DND-41 (cell line): Measurements from ENCODE around the gene MEAK7.

Experiments
- EZH2 ChIP-seq: IDR thresholded peaks from 3 replicates; pipeline ENCODE4 v1.6.1; 2012; ENCODE audit warnings: borderline replicate concordance, low read depth, mild to moderate bottlenecking, moderate library complexity, low read length, inconsistent platforms; ENCODE audit not compliant: severe bottlenecking
- TF ChIP-seq, protein P1 (sequence below): IDR thresholded peaks from 2 replicates; pipeline ENCODE4 v1.5.1; 2012; ENCODE audit warnings: borderline replicate concordance, low read length, moderate library complexity, mild to moderate bottlenecking; ENCODE audit not compliant: poor library complexity, severe bottlenecking; ENCODE audit errors: extremely low read depth

DNA sequence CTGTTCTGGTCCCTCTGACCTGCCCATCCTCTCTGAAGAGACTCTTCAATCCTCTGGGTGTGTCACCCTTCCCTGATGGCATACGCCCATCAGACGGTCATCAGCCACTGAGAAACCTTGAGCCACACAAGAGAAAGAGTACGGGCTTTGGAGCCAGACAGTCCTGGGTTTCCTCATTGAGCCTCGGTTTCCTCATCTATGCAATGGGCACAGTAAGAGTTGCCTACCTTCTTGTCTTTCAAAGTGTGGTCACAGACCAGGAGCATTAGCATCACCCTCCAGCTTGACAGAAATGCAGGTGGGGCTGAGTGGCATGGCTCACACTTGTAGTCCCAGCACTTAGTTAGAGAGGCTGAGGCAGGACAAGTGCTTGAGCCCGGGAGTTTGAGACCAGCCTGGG is 26.1 kb upstream of the MEAK7 start:
- TF ChIP-seq, protein P1, sequence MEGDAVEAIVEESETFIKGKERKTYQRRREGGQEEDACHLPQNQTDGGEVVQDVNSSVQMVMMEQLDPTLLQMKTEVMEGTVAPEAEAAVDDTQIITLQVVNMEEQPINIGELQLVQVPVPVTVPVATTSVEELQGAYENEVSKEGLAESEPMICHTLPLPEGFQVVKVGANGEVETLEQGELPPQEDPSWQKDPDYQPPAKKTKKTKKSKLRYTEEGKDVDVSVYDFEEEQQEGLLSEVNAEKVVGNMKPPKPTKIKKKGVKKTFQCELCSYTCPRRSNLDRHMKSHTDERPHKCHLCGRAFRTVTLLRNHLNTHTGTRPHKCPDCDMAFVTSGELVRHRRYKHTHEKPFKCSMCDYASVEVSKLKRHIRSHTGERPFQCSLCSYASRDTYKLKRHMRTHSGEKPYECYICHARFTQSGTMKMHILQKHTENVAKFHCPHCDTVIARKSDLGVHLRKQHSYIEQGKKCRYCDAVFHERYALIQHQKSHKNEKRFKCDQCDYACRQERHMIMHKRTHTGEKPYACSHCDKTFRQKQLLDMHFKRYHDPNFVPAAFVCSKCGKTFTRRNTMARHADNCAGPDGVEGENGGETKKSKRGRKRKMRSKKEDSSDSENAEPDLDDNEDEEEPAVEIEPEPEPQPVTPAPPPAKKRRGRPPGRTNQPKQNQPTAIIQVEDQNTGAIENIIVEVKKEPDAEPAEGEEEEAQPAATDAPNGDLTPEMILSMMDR, result no peak
- TF ChIP-seq EZH2, result no peak
